Stimulated activated naive CD8-positive, alpha-beta T cell treated with anti-CD3 and anti-CD28 coated beads, Interleukin-15, Interleukin-2, amounts not matched to agents 100 ng/mL and 50 ng/mL, for 24 hours (primary cell): ENCODE data around the gene FAM124A.

Experiments
- H3K27ac Mint-ChIP-seq: one replicate; pipeline ENCODE4 v1.8.0; 2021; ENCODE audit warnings: mild to moderate bottlenecking, mixed read lengths
- H3K27me3 Mint-ChIP-seq: one replicate; pipeline ENCODE4 v1.8.0; 2021; ENCODE audit warnings: mixed read lengths
- H3K36me3 Mint-ChIP-seq: one replicate; pipeline ENCODE4 v1.8.0; 2021; ENCODE audit warnings: low read depth, mixed read lengths
- H3K4me1 Mint-ChIP-seq: one replicate; pipeline ENCODE4 v1.8.0; 2021; ENCODE audit warnings: low read depth, mixed read lengths
- H3K4me3 Mint-ChIP-seq: one replicate; pipeline ENCODE4 v1.8.0; 2021; ENCODE audit warnings: mild to moderate bottlenecking, mixed read lengths
- H3K9me3 Mint-ChIP-seq: one replicate; pipeline ENCODE4 v1.8.0; 2021; ENCODE audit warnings: mixed read lengths

The FAM124A gene

GRCh38 chr13:51229731-51230130 lies 7.5 kb downstream of the FAM124A start:
- no peaks in the 10 kb centered on the region for H3K9me3 Mint-ChIP-seq
- peaks cover 56% of the 10 kb centered on the region for H3K27me3 Mint-ChIP-seq
- no peaks in the 10 kb centered on the region for H3K36me3 Mint-ChIP-seq
- no peak overlapping the region for H3K27ac Mint-ChIP-seq
- peaks cover 4% of the 10 kb centered on the region for H3K4me1 Mint-ChIP-seq
- no peak overlapping the region for H3K4me3 Mint-ChIP-seq

- Mint-ChIP-seq H3K27ac (no peak overlapping the region), H3K36me3 (no peaks in the 10 kb centered on the region), H3K27me3 (peaks cover 52% of the 10 kb centered on the region), H3K4me3 (no peak overlapping the region), H3K9me3 (no peaks in the 10 kb centered on the region), H3K4me1 (peaks cover 4% of the 10 kb centered on the region)
Observed at GRCh38 chr13:51230477-51231105, 8.4 kb downstream of the FAM124A start.

DNA sequence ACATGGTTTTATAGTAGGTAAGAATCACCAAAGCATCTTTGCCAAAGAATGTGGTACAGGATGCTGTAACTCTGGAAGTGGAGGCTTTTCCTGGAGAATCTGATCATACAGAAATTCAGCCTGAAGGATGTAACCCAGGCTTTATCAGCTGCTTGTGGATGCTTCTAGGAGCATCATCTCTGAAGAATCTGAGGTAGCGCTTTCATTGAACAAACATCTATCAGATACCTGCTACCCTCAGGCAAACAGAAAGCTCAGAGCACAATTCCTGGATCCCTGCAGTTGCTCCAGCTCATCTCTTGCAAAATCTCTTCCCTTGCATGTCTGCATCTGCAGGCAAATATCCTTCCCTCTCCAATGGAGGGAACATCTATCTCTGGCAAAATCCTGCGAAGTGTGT lies 9.3 kb downstream of the FAM124A start:
- Mint-ChIP-seq H3K9me3 (no peaks in the 10 kb centered on the region), H3K27ac (no peak overlapping the region), H3K27me3 (peaks cover 55% of the 10 kb centered on the region), H3K4me3 (no peak overlapping the region), H3K4me1 (peaks cover 4% of the 10 kb centered on the region), H3K36me3 (no peaks in the 10 kb centered on the region)

GRCh38 chr13:51232328-51232727 lies 10.1 kb downstream of the FAM124A start:
- H3K4me1 Mint-ChIP-seq = peaks cover 4% of the 10 kb centered on the region
- no peak overlapping the region for H3K4me3 Mint-ChIP-seq
- no peaks in the 10 kb centered on the region for H3K9me3 Mint-ChIP-seq
- peaks cover 54% of the 10 kb centered on the region for H3K27me3 Mint-ChIP-seq
- no peaks in the 10 kb centered on the region for H3K36me3 Mint-ChIP-seq
- H3K27ac Mint-ChIP-seq = no peak overlapping the region

- Mint-ChIP-seq H3K27ac (no peak overlapping the region), H3K4me3 (no peak overlapping the region), H3K36me3 (no peaks in the 10 kb centered on the region), H3K9me3 (no peaks in the 10 kb centered on the region), H3K4me1 (peaks cover 4% of the 10 kb centered on the region), H3K27me3 (peaks cover 49% of the 10 kb centered on the region)
Observed at GRCh38 chr13:51233117-51233826, 11.1 kb downstream of the FAM124A start.

DNA sequence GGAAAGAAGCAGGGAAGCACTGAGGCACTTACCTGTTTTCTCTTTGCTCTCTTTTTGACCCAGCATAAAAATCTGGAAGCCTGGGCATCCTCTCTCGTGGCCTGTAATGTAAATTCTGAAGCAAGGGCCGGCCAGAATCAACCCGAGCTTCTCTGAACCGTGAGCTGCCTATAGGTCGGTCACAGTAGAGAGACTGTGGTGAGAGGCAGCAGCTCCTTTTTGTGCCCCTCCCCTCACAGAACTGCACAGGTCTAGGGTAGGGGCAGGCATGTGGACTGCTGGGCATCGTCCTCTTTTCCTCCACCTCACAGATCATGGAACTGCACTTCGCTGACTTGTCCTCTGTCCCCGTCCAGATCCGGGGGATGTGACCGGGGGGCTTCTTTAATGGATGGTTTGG lies 12.5 kb downstream of the FAM124A start:
- H3K27ac Mint-ChIP-seq = no peak overlapping the region
- H3K36me3 Mint-ChIP-seq = no peaks in the 10 kb centered on the region
- H3K4me3 Mint-ChIP-seq = no peak overlapping the region
- H3K4me1 Mint-ChIP-seq = peaks cover 4% of the 10 kb centered on the region
- no peaks in the 10 kb centered on the region for H3K9me3 Mint-ChIP-seq
- H3K27me3 Mint-ChIP-seq = peaks cover 42% of the 10 kb centered on the region

DNA sequence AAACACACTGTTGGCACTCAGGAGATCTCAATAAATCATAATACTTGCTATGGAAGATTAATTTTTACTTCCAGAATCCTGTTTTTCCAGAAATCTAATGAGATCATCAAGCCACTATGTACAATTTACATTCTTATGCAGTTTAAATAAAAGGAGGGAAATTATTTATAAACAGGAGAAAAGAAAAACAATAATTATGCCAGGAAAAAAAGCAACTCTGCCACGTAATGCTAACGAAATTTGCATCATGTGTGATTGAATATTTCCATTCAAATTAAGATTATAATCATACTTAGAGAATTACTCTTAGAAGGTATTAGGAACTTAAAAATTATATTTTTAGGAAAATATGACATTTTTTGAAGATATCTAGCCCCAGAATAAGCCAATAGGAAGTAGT lies 13.0 kb downstream of the FAM124A start:
- H3K27me3 Mint-ChIP-seq = peaks cover 37% of the 10 kb centered on the region
- no peaks in the 10 kb centered on the region for H3K36me3 Mint-ChIP-seq
- no peak overlapping the region for H3K4me3 Mint-ChIP-seq
- H3K4me1 Mint-ChIP-seq = peaks cover 4% of the 10 kb centered on the region
- no peak overlapping the region for H3K27ac Mint-ChIP-seq
- no peaks in the 10 kb centered on the region for H3K9me3 Mint-ChIP-seq

GRCh38 chr13:51235756-51236490 lies 13.7 kb downstream of the FAM124A start:
- no peaks in the 10 kb centered on the region for H3K9me3 Mint-ChIP-seq
- no peak overlapping the region for H3K4me3 Mint-ChIP-seq
- no peaks in the 10 kb centered on the region for H3K36me3 Mint-ChIP-seq
- H3K4me1 Mint-ChIP-seq = no peaks in the 10 kb centered on the region
- peaks cover 31% of the 10 kb centered on the region for H3K27me3 Mint-ChIP-seq
- no peak overlapping the region for H3K27ac Mint-ChIP-seq

DNA sequence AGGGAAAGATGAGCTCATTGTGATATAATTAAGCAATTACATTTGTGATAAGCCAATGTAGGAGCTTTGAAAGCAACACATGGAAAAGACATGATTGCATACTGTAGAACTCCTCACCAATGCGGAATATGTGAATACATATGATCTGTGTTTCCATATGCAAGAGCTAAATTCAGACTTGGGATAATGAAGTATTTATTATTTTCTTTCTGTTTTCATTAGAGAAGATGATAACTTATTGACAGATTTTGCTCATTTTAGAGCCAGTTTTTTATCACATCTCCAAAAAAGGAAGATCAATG lies 14.2 kb downstream of the FAM124A start:
- Mint-ChIP-seq H3K27ac (no peak overlapping the region), H3K9me3 (no peaks in the 10 kb centered on the region), H3K4me1 (no peaks in the 10 kb centered on the region), H3K4me3 (no peak overlapping the region), H3K27me3 (peaks cover 26% of the 10 kb centered on the region), H3K36me3 (no peaks in the 10 kb centered on the region)

GRCh38 chr13:51237386-51237785 lies 15.2 kb downstream of the FAM124A start:
- no peak overlapping the region for H3K27ac Mint-ChIP-seq
- no peaks in the 10 kb centered on the region for H3K36me3 Mint-ChIP-seq
- no peaks in the 10 kb centered on the region for H3K9me3 Mint-ChIP-seq
- H3K4me3 Mint-ChIP-seq = no peak overlapping the region
- H3K27me3 Mint-ChIP-seq = peaks cover 22% of the 10 kb centered on the region
- H3K4me1 Mint-ChIP-seq = no peaks in the 10 kb centered on the region

DNA sequence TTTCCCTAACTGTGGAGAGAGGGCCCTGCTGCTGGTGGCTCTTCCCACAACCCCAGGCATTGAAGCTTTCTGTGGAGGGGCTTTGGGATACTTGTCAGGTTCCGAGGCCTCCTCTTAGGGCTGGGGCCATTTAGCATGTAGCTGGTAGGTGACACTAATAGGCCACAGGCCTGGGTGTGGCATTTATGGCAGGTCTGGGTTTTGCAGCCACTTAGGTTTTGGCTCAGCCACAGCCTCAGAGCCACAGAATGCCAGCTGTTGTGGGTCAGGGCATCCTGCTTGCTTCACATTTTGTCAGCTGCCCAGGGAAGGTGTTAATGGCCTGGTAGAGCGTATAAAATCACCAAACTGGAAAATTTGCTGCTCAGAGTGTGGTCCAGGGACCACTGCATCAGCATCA lies 15.7 kb downstream of the FAM124A start:
- Mint-ChIP-seq H3K9me3 (no peaks in the 10 kb centered on the region), H3K27ac (no peak overlapping the region), H3K27me3 (peaks cover 17% of the 10 kb centered on the region), H3K4me3 (no peak overlapping the region), H3K4me1 (no peaks in the 10 kb centered on the region), H3K36me3 (no peaks in the 10 kb centered on the region)

DNA sequence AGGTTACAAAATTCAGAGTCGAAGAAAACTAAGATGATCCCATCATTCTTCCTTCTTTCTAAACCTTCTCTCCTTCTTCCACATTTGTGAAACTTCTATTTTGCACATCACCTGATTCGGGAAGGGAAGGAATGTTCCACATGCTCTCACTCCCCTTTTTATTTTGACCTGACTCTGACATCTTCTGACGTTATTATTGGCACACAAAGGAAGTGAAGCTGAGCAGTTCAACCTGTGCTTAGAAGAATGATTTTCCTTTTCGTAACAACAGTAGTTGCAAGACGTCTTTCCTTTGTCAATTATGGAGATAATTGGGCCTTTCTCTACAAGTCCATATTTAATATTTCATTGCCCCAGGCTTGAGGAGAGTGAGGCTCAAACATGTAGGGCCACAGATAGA lies 18.0 kb downstream of the FAM124A start:
- no peak overlapping the region for H3K4me3 Mint-ChIP-seq
- H3K9me3 Mint-ChIP-seq = no peaks in the 10 kb centered on the region
- no peaks in the 10 kb centered on the region for H3K36me3 Mint-ChIP-seq
- no peaks in the 10 kb centered on the region for H3K4me1 Mint-ChIP-seq
- no peak overlapping the region for H3K27ac Mint-ChIP-seq
- H3K27me3 Mint-ChIP-seq = peaks cover 10% of the 10 kb centered on the region

DNA sequence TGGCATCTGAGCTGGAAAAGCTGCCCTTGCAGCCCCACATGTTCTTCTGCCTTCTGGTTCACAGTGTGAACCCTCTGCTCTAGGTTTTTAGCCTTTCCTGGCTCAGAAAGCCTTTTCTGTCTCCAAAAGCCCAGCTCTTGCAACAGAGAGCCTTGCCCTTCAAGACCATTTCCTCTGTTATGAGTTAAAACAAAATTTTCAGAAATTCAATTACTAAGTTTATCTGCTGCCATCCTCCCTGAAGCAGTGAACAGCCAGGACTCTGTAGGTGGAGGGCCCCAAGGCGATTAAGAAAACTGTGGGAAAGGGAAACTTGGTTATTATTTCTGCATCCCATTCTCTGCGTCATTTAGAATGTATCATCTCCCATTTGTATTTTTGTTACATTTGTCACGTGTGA lies 18.8 kb downstream of the FAM124A start:
- peaks cover 4% of the 10 kb centered on the region for H3K27me3 Mint-ChIP-seq
- H3K4me3 Mint-ChIP-seq = no peak overlapping the region
- H3K4me1 Mint-ChIP-seq = no peaks in the 10 kb centered on the region
- H3K36me3 Mint-ChIP-seq = no peaks in the 10 kb centered on the region
- no peak overlapping the region for H3K27ac Mint-ChIP-seq
- H3K9me3 Mint-ChIP-seq = no peaks in the 10 kb centered on the region

DNA sequence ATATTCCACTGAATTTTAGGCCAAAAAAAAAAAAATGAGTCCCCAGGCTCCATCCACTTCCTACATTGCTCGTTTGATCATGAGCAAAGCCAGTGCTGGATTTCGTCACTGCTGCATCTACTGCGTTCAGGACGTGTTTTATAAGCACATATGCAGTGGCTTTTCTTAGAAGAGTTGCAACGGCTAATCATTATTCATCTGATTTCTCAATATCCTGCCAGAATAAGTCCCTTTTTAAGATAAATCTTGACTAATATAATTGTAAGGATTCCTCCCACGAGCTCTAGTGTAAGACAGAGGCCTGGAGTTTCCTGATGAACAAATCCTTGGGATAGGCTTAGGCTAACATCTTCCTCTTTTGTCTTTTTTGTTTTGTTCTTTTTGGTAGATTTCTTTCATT lies 19.5 kb downstream of the FAM124A start:
- H3K27ac Mint-ChIP-seq = no peak overlapping the region

DNA sequence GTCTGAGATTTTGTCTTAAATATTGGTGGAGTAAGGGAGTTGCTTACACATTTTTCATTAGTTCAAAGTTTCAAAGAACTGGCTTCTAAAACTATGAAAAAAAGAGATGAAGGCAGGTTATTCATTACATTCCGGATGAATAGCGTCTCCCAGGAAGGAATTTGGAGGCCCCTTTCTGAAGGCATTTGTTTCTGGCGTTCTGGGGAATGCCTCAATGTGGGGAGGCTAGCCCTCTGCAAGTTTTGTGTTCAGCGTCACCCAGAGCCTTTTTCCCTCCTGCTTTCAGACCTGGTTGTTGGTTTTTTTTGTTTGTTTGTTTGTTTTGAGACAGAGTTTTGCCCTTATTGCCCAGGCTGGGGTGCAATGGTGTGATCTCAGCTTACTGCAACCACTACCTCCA lies 21.0 kb downstream of the FAM124A start:
- peaks cover 5% of the 10 kb centered on the region for H3K27me3 Mint-ChIP-seq
- no peaks in the 10 kb centered on the region for H3K4me1 Mint-ChIP-seq
- H3K4me3 Mint-ChIP-seq = no peak overlapping the region
- no peaks in the 10 kb centered on the region for H3K9me3 Mint-ChIP-seq
- H3K27ac Mint-ChIP-seq = no peak overlapping the region
- H3K36me3 Mint-ChIP-seq = no peaks in the 10 kb centered on the region

More for the DNA sequence above, 19.5 kb downstream of the FAM124A start:
- Mint-ChIP-seq H3K4me1 (no peaks in the 10 kb centered on the region), H3K36me3 (no peaks in the 10 kb centered on the region), H3K4me3 (no peak overlapping the region), H3K27me3 (no peaks in the 10 kb centered on the region), H3K9me3 (no peaks in the 10 kb centered on the region)
